Measurements from ENCODE around the gene GMPPB. TPM values are rescaled to one million over a fixed set of nuclear protein-coding genes. Genes with fewer than 3 reads are reported as not detected.

Gene GMPPB
- total and polyA plus RNA-seq, 9 of the 15 experiments (the other 6 are each of a cell fraction or from before 2014, with no cell fraction given), result 0.53 to 17.4 (median 8.1) TPM

GRCh38 chr3:49673715-49674496, 49.8 kb downstream of the GMPPB start, which contains the start of gene APEH (continued):
- peak; percentile 77 for TF ChIP-seq PRDM10 (IDR thresholded peaks at IDR 0.05; ENCODE audit: partially characterized antibody)
- peak; percentile 59 to 77 for TF ChIP-seq MNT (conservative IDR thresholded peaks at IDR 0.05)
- peak; percentile 76 for TF ChIP-seq MYC (IDR thresholded peaks at IDR 0.05; ENCODE audit: low read depth, low read length)
- TF ChIP-seq MYC (CRISPR knock-in tag; IDR thresholded peaks at IDR 0.05; ENCODE audit: borderline replicate concordance, low read depth), result no peak
- peak; percentile 27 for TF ChIP-seq TAF1 (IDR thresholded peaks at IDR 0.05; ENCODE audit: control insufficient read depth, extremely low read depth, insufficient read depth, low read length, severe bottlenecking)
- TF ChIP-seq ZNF561 (CRISPR knock-in tag; conservative IDR thresholded peaks at IDR 0.05), result no peak
- TF ChIP-seq ZNF354B (CRISPR knock-in tag; IDR thresholded peaks at IDR 0.05), result no peak
- peak; percentile 41 for TF ChIP-seq CCNT2 (IDR thresholded peaks at IDR 0.05; ENCODE audit: borderline replicate concordance, extremely low read depth, insufficient read length, low read depth, low read length)
- peak; percentile 38 for TF ChIP-seq ATF7 (IDR thresholded peaks at IDR 0.05)
- peak; percentile 74 for TF ChIP-seq POLR2B (IDR thresholded peaks at IDR 0.05; ENCODE audit: low read depth, partially characterized antibody)
- no peak for TF ChIP-seq BRD4 (IDR thresholded peaks at IDR 0.05)
- TF ChIP-seq EGR1 (conservative IDR thresholded peaks at IDR 0.05), result peak; percentile 66
- TF ChIP-seq PCBP1 (IDR thresholded peaks at IDR 0.05; ENCODE audit: low read depth, low read length, poor library complexity, severe bottlenecking), result peak; percentile 61
- peak; percentile 82; the same call in 1 of the 2 replicates for TF ChIP-seq ZBTB7A (IDR thresholded peaks at IDR 0.05; ENCODE audit: borderline replicate concordance, control insufficient read depth, low read depth, low read length)
- TF ChIP-seq MCM2 (IDR thresholded peaks at IDR 0.05; ENCODE audit: low read depth), result no peak
- peak; percentile 6 for TF ChIP-seq KDM5B (IDR thresholded peaks at IDR 0.05; ENCODE audit: insufficient replicate concordance, low read depth, low read length)
- TF ChIP-seq HBP1 (CRISPR knock-in tag; IDR thresholded peaks at IDR 0.05), result 0 out of 2 replicates have a peak, but pooled peaks have one; percentile 38
- no peak for TF ChIP-seq HNRNPUL1 (IDR thresholded peaks at IDR 0.05; ENCODE audit: low read length)
- peak; percentile 92 for TF ChIP-seq RBFOX2 (IDR thresholded peaks at IDR 0.05; ENCODE audit: low read depth, low read length)
- TF ChIP-seq ZSCAN29 (IDR thresholded peaks at IDR 0.05), result no peak
- TF ChIP-seq ZNF445 (CRISPR knock-in tag; IDR thresholded peaks at IDR 0.05; ENCODE audit: low read depth), result no peak

All from K562 (cell line).